ENCODE results near the gene ABO.
"Not testable (repeated sequence)": the region's sequence is repeated elsewhere in the genome, so short reads cannot be mapped to it uniquely, and the experiment has no call there.

Gene ABO

GRCh38 chr9:133263557-133263956, 11.4 kb downstream of the ABO start:
- no peak for DNase-seq (ENCODE audit: low read depth in 2 of 2)

GRCh38 chr9:133262226-133262625, 12.8 kb downstream of the ABO start:
- DNase-seq (ENCODE audit: low read depth in 2 of 2): no peak

- DNase-seq (ENCODE audit: low read depth in 2 of 2): no peak
Observed at GRCh38 chr9:133261753-133262120, 13.3 kb downstream of the ABO start.

GRCh38 chr9:133261103-133261752, 13.8 kb downstream of the ABO start:
- no peak for DNase-seq (ENCODE audit: low read depth in 2 of 2)

- DNase-seq (ENCODE audit: low read depth in 2 of 2): no peak
Observed at GRCh38 chr9:133260334-133261102, 14.5 kb downstream of the ABO start.

- no peak for DNase-seq (ENCODE audit: low read depth in 2 of 2)
Observed at GRCh38 chr9:133258061-133259015, 16.7 kb downstream of the ABO start.

- no peak for DNase-seq (ENCODE audit: low read depth in 2 of 2)
Observed at GRCh38 chr9:133257465-133257956, 17.5 kb downstream of the ABO start.

- no peak for DNase-seq (ENCODE audit: low read depth in 2 of 2)
Observed at GRCh38 chr9:133256686-133257091, 18.3 kb downstream of the ABO start.

- no peak for DNase-seq (ENCODE audit: low read depth in 2 of 2)
Observed at GRCh38 chr9:133256136-133256461, 18.9 kb downstream of the ABO start.

GRCh38 chr9:133255371-133256135, 19.4 kb downstream of the ABO start:
- no peak for DNase-seq (ENCODE audit: low read depth in 2 of 2)

- DNase-seq (ENCODE audit: low read depth in 2 of 2): no peak
Observed at GRCh38 chr9:133254471-133254870, 20.5 kb downstream of the ABO start.

GRCh38 chr9:133253268-133253667, 21.7 kb downstream of the ABO start:
- no peak for DNase-seq (ENCODE audit: low read depth in 2 of 2)

- DNase-seq (ENCODE audit: low read depth in 2 of 2): no peak
Observed at GRCh38 chr9:133252301-133253020, 22.5 kb downstream of the ABO start.

GRCh38 chr9:133251773-133252172, 23.2 kb downstream of the ABO start:
- no peak for DNase-seq (ENCODE audit: low read depth in 2 of 2)

GRCh38 chr9:133251221-133251620, 23.8 kb downstream of the ABO start:
- DNase-seq (ENCODE audit: low read depth in 2 of 2): not testable (repeated sequence)

GRCh38 chr9:133250741-133251170, 24.2 kb downstream of the ABO start:
- no peak for DNase-seq (ENCODE audit: low read depth in 2 of 2)

- no peak for DNase-seq (ENCODE audit: low read depth in 2 of 2)
Observed at GRCh38 chr9:133249337-133249736, 25.7 kb downstream of the ABO start.

- DNase-seq (ENCODE audit: low read depth in 2 of 2): no peak
Observed at GRCh38 chr9:133248726-133249295, 26.2 kb downstream of the ABO start.

- DNase-seq (ENCODE audit: low read depth in 2 of 2): no peak
Observed at GRCh38 chr9:133247632-133248031, 27.4 kb downstream of the ABO start.

GRCh38 chr9:133246991-133247390, 28.0 kb downstream of the ABO start:
- DNase-seq (ENCODE audit: low read depth in 2 of 2): no peak

All from stimulated activated CD4-positive, alpha-beta T cell treated with anti-CD3 and anti-CD28 coated beads, Interleukin-4, amount 100 ng/mL, for 48 hours (primary cell).